Sigmoid colon (tissue), 4 donors: ENCODE data around the gene SCARB1.

Experiments used
- EP300 ChIP-seq, 4 donors: sonication (generic); formaldehyde crosslinking; IDR thresholded peaks; one replicate each; pipeline ENCODE4 v1.6.1; 2017; ENCODE audit warnings: antibody characterized with exemption in 4 of 4
- POLR2A ChIP-seq, 2 donors: fragments of 450-650 bp; IDR thresholded peaks; one replicate each; pipeline ENCODE4 v1.6.1; 2016; ENCODE audit warnings: antibody characterized with exemption in 2 of 2, mild to moderate bottlenecking in 2 of 2, moderate library complexity in 2 of 2
- POLR2AphosphoS5 ChIP-seq, 4 donors: sonication (generic); formaldehyde crosslinking; IDR thresholded peaks; one replicate each; pipeline ENCODE4 v1.6.1; 2017; ENCODE audit warnings: antibody characterized with exemption in 4 of 4
- TF ChIP-seq, protein P1 (sequence below), 4 experiments: fragments of 450-650 bp in 3 of 4; fragments of 200-600 bp in 1 of 4; IDR thresholded peaks; one replicate each; pipeline ENCODE4 v1.5.1; 2016 to 2019; ENCODE audit warnings: antibody characterized with exemption in 4 of 4, mild to moderate bottlenecking in 3 of 4, moderate library complexity in 2 of 4

DNA sequence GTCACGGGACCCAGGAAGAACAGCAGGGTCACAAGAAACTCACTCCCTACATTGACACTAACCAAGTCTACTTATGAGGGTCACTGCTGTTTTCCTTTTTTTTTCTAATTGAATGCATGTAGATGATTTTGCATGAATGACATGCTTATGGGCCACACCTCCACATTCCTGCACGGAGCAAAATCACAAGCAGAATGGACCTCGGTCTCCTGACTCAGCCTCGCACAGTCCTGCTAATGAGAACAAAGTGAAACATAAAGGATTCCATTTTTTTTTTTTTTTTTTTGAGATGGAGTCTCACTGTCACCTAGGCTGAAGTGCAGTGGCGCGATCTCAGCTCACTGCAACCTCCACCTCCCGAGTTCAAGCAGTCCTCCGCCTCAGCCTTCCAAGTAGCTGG, 12.3 kb downstream of the SCARB1 start:
- TF ChIP-seq, protein P1, sequence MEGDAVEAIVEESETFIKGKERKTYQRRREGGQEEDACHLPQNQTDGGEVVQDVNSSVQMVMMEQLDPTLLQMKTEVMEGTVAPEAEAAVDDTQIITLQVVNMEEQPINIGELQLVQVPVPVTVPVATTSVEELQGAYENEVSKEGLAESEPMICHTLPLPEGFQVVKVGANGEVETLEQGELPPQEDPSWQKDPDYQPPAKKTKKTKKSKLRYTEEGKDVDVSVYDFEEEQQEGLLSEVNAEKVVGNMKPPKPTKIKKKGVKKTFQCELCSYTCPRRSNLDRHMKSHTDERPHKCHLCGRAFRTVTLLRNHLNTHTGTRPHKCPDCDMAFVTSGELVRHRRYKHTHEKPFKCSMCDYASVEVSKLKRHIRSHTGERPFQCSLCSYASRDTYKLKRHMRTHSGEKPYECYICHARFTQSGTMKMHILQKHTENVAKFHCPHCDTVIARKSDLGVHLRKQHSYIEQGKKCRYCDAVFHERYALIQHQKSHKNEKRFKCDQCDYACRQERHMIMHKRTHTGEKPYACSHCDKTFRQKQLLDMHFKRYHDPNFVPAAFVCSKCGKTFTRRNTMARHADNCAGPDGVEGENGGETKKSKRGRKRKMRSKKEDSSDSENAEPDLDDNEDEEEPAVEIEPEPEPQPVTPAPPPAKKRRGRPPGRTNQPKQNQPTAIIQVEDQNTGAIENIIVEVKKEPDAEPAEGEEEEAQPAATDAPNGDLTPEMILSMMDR (IDR thresholded peaks at IDR 0.05) = no peak
- TF ChIP-seq EP300 (IDR thresholded peaks at IDR 0.05) = no peak
- no peak for TF ChIP-seq POLR2AphosphoS5 (IDR thresholded peaks at IDR 0.05)
- TF ChIP-seq POLR2A (IDR thresholded peaks at IDR 0.05) = no peak
